GM12875 (cell line): ENCODE results near the gene C1orf210.

Source experiments
- H3K4me3 ChIP-seq: one replicate; pipeline ENCODE4 v1.5.1; 2011; ENCODE audit warnings: low read depth, low read length, control low read depth
- TF ChIP-seq, protein P1 (sequence below): IDR thresholded peaks from 2 replicates; pipeline ENCODE4 v1.5.1; 2011; ENCODE audit warnings: low read depth, mild to moderate bottlenecking, control low read depth, inconsistent platforms, low read length, moderate library complexity, borderline replicate concordance; ENCODE audit not compliant: insufficient read depth

C1orf210 gene

DNA sequence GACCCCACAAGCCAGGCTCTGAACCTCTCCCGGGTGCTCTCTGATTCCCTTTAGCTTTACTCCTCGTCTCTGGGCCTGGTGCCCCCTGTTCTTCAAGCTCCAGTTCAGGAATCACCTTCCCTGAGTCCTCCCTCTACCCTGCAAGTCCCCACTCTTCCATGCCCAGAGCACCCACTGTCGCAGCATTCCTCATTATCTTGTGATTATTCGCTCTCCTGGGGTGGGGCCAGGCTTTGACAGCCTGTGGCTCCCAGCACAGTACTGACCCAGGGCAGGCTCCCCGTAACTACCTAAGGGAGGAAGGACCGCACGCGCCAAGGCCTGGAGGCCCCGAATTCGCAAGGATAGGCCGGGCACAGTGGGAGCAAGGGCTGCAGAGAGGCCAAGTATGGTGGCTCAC lies 734 bp upstream of the C1orf210 start:
- TF ChIP-seq, protein P1, sequence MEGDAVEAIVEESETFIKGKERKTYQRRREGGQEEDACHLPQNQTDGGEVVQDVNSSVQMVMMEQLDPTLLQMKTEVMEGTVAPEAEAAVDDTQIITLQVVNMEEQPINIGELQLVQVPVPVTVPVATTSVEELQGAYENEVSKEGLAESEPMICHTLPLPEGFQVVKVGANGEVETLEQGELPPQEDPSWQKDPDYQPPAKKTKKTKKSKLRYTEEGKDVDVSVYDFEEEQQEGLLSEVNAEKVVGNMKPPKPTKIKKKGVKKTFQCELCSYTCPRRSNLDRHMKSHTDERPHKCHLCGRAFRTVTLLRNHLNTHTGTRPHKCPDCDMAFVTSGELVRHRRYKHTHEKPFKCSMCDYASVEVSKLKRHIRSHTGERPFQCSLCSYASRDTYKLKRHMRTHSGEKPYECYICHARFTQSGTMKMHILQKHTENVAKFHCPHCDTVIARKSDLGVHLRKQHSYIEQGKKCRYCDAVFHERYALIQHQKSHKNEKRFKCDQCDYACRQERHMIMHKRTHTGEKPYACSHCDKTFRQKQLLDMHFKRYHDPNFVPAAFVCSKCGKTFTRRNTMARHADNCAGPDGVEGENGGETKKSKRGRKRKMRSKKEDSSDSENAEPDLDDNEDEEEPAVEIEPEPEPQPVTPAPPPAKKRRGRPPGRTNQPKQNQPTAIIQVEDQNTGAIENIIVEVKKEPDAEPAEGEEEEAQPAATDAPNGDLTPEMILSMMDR: no peak
- no peak overlapping the region for H3K4me3 ChIP-seq

DNA sequence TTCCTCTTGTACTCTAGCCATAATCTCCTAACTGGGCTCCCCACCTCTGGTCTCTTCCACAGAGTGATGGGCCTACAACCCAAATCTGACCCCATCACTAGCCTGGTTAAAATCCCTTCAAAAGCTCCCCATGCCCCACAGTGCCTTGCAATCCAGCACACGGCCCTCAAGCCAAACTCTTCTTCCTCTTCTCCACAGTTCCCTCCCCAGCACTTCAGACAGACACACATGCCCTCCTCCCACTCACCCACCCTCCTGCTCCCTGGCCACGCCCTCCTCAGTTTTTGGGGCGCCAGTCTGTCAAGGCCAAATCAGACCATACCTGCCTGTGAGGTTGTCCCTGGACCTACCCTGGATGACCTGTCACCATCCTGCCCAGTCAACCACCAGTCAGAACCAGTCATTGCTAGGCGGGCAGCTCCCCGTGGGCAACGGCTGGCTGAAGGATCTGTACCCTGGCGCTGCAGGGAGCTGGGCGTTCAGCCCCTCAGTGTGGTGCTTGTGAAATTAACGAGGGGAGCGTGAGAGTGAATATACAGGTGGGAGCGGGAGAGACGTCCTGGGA lies 753 bp downstream of the C1orf210 start:
- TF ChIP-seq, protein P1: no peak
- no peak overlapping the region for H3K4me3 ChIP-seq

DNA sequence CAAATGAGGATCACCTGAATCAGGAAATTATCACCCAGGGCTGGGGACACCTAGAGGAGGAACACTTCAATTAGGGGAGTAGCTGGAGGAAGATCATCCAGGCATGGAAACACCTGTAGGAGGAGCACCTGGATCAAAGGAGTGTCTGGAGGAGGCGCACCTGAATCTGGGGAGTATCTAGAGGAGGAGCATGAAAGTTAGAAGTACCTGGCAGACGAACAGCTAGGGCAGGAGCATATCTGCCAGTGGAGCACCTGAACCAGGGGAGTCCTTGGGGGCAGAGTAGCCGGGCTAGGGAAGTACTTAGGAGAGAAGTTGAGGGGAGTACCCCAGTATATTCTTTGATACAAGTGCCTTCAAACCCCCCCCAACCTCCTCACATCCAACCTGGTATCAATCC lies 1.3 kb downstream of the C1orf210 start:
- no peak overlapping the region for H3K4me3 ChIP-seq
- TF ChIP-seq, protein P1: no peak

DNA sequence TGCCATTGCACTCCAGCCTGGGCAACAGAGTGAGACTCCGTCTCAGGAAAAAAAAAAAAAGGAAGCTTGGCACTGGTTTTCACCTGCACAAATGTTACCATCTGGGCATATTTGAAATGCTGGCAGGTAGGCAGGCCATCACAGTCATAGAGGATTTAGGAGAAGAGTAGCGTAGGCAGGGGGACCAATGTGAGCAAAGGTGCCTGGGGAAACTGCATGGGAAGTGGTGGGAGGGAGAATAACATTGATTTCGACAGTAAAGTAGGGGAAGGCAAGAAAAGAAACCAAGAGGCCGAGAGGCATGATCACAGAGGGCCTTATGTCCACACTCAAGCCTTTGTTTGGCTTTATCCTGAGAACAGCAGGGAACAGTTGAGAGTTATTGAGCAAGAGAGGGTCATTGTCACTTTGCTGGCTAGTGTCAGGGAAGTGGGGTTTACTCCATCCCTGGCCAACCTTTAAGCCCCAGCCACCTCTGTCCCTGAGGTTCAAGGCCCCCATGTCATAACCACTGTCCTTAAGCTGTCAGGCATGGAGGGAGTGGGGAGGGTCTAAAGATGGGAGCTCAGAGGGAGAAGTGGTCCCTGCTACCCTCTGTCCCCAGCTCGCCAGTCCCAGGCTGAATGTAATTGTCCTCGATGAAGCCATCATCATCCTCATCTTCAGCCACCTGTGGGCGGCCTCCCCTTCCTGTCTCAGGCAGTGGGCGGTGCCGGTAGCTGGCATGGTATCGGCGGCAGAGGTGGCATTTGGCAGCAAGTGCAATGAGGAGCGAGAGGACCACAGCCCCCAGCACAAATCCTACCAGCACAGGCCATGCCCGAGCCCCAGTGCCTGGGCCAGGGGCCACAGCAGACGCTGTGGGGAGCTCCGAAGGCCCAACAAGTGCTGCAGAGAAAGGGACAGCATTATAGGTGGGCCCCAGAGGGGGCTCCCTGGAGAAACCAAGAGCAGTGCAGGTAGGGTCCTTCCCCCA lies 2.9 kb downstream of the C1orf210 start:
- TF ChIP-seq, protein P1: no peak
- no peak overlapping the region for H3K4me3 ChIP-seq

DNA sequence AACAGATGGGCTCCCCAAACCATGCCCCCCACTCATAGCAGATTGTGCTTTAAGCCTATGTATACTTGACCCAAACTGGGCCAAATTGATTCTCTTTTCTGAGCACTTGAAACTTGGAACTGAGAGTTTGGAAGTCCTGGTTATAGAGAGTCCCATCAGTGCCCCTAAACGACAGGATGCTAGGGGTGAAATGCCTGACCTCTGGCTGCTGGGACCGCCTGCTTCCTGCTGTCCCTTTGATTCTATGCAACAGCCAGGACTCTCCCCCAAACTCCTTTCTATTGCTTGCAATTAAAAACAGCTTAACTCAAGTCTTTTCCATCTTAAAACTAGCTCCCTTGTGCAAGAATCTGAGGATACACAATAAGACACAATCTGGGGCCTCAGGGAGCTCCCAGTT lies 4.7 kb downstream of the C1orf210 start:
- no peak overlapping the region for H3K4me3 ChIP-seq
- TF ChIP-seq, protein P1: no peak

DNA sequence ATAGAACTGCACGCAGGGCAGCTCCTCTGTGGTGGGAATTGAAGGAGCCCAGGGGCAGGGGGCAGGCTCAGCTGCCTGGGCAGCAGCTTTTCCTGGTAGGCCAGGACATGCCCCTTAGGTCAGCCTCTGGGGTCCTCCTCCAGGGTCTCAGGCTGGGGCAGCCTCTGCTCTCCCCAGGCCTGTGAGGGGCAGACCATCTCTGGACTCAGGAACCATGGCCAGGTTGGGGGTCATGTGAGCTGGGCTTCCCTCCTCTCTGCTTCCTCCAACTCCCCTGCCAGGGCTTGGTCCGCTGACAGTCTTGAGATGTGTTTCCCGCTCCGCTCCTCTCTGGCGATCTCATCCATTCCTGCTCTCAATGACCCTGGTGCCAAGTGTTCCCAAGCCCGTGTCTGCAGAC lies 5.7 kb downstream of the C1orf210 start:
- TF ChIP-seq, protein P1: no peak
- H3K4me3 ChIP-seq: no peak overlapping the region

DNA sequence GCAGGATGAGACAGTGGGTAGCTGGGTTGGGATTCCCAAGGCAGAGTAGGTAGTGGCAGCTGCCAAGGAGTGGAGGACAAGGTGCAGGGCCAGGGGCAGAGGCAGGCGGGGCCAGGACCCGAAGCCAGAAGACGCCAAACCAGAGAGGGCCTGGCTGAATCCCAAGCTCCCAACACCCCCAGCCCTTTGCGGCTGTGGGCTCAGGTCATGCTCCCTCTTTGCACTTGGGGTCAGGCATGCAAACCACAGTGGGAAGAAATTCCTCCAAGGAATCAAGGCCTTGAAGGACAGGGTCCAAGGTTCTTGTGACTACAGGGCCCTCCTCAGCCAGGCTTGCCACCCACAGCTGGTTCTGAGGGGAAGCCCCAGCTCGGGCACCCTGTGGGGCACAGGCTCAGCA lies 6.2 kb downstream of the C1orf210 start:
- no peak overlapping the region for H3K4me3 ChIP-seq
- TF ChIP-seq, protein P1: no peak
